HAP-1 (cell line): ENCODE measurements around the gene COL8A2.

Experiments used
- DNase-seq, 2 experiments: peaks; one replicate each; pipeline ENCODE4 v3.0.0-alpha.2; 2016 to 2020; ENCODE audit warnings: low spot score in 2 of 2
- H3K27me3 ChIP-seq: fragments of 250-450 bp; sonication (Bioruptor Pico); 2 replicates; pipeline ENCODE4 v1.5.1; 2020; ENCODE audit warnings: low read depth, mild to moderate bottlenecking, moderate library complexity
- H3K36me3 ChIP-seq: fragments of 250-450 bp; sonication (Bioruptor Pico); replicated peaks from 2 replicates; pipeline ENCODE4 v1.5.1; 2020; ENCODE audit warnings: mild to moderate bottlenecking
- H3K4me1 ChIP-seq: fragments of 250-450 bp; sonication (Bioruptor Pico); 2 replicates; pipeline ENCODE4 v1.5.1; 2020; ENCODE audit warnings: mild to moderate bottlenecking
- H3K4me3 ChIP-seq: fragments of 250-450 bp; sonication (Bioruptor Pico); 2 replicates; pipeline ENCODE4 v1.5.1; 2020; ENCODE audit warnings: mild to moderate bottlenecking, moderate library complexity
- H3K9me3 ChIP-seq: fragments of 250-450 bp; sonication (Bioruptor Pico); 2 replicates; pipeline ENCODE4 v1.5.1; 2020; ENCODE audit warnings: mild to moderate bottlenecking, moderate library complexity
- in situ Hi-C: fragments of 300-500 bp; cut with MboI; formaldehyde crosslinking; loops from 3 replicates; pipeline ENCODE4 v1.14.3; 2020; ENCODE audit warnings: low sequenced_read_pairs, inconsistent platforms, mixed read lengths

Gene COL8A2

GRCh38 chr1:36154335-36154734, 29.3 kb upstream of the COL8A2 start:
- H3K4me3 ChIP-seq = no peak overlapping the region
- in situ Hi-C loops = loop anchor here (5.0 kb wide), 1 partner anchor 133 kb away; no protein-coding TSS in a partner anchor
- DNase-seq = no peak
- H3K9me3 ChIP-seq = no peaks in the 10 kb centered on the region
- H3K4me1 ChIP-seq = peaks cover 30% of the 10 kb centered on the region
- H3K36me3 ChIP-seq = peaks cover 3% of the 10 kb centered on the region; the same call in 1 of the 2 replicates
- no peaks in the 10 kb centered on the region for H3K27me3 ChIP-seq

DNA sequence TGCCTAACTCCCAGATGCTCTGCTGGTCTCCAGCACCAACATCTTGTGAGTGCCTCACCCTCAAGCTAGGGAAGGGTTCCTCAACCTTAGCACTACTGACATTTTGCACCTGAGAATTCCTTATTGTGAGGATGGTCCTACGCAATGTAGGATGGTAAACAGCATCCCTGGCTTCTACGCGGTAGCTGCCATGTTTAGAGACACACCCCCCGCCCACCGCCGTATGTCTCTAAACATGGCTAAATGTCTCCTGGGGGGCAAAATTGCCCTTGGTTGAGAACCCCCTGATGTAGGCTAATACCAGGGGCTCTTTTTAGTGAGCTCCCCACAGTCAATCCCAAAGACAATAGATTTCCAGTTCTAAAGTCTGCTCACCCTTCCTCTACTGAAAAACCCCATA, 28.5 kb upstream of the COL8A2 start:
- Histone ChIP-seq H3K36me3 (0 out of 2 replicates have a peak, but pooled peaks cover 3% of the 10 kb centered on the region), H3K9me3 (no peaks in the 10 kb centered on the region), H3K4me1 (peaks cover 30% of the 10 kb centered on the region), H3K27me3 (no peaks in the 10 kb centered on the region), H3K4me3 (no peak overlapping the region)
- in situ Hi-C loops = loop anchor here (5.0 kb wide), 1 partner anchor 134 kb away; no protein-coding TSS in a partner anchor
- no peak for DNase-seq

GRCh38 chr1:36151845-36152203, 26.8 kb upstream of the COL8A2 start:
- peaks cover 21% of the 10 kb centered on the region for H3K4me1 ChIP-seq
- no peak overlapping the region for H3K4me3 ChIP-seq
- H3K36me3 ChIP-seq = 0 out of 2 replicates have a peak, but pooled peaks cover 3% of the 10 kb centered on the region
- no peak for DNase-seq
- H3K9me3 ChIP-seq = no peaks in the 10 kb centered on the region
- H3K27me3 ChIP-seq = no peaks in the 10 kb centered on the region
- in situ Hi-C loops = loop anchor here (5.0 kb wide), 1 partner anchor 135 kb away; no protein-coding TSS in a partner anchor

- no peak overlapping the region for H3K4me3 ChIP-seq
- peaks cover 21% of the 10 kb centered on the region for H3K4me1 ChIP-seq
- H3K36me3 ChIP-seq = 0 out of 2 replicates have a peak, but pooled peaks cover 5% of the 10 kb centered on the region
- no peak for DNase-seq
- in situ Hi-C loops = loop anchor here (5.0 kb wide), 1 partner anchor 136 kb away; no protein-coding TSS in a partner anchor
- no peaks in the 10 kb centered on the region for H3K27me3 ChIP-seq
- H3K9me3 ChIP-seq = no peaks in the 10 kb centered on the region
These were observed 26.3 kb upstream of the COL8A2 start for GRCh38 chr1:36151134-36151844.

GRCh38 chr1:36150296-36151133, 25.5 kb upstream of the COL8A2 start:
- H3K9me3 ChIP-seq = no peaks in the 10 kb centered on the region
- in situ Hi-C loops = loop anchor here (5.0 kb wide), 1 partner anchor 137 kb away; no protein-coding TSS in a partner anchor
- H3K4me1 ChIP-seq = peaks cover 21% of the 10 kb centered on the region
- no peaks in the 10 kb centered on the region for H3K27me3 ChIP-seq
- peak; percentile 93 to 96 for DNase-seq
- H3K4me3 ChIP-seq = no peak overlapping the region
- H3K36me3 ChIP-seq = 0 out of 2 replicates have a peak, but pooled peaks cover 2% of the 10 kb centered on the region

DNA sequence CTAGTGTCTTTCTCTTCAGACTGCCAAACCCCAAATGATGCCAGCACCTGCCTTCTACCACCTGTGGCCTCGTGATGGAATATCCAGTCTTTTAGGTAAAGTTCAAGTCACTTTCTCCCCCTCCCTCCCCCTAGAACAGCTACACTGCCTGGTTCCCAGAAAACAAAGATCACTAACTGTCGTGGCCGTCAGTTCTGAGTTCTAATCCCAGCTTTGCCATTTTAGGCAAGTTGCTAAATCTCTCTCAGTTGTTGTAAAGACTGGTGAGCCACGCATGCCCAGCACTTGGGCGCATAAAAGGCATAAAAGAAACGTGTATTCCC, 24.9 kb upstream of the COL8A2 start:
- Histone ChIP-seq H3K4me3 (peak overlapping the region; percentile 5), H3K27me3 (no peaks in the 10 kb centered on the region), H3K4me1 (peaks cover 18% of the 10 kb centered on the region), H3K9me3 (no peaks in the 10 kb centered on the region), H3K36me3 (0 out of 2 replicates have a peak, but pooled peaks cover 2% of the 10 kb centered on the region)
- in situ Hi-C loops = loop anchor here (5.0 kb wide), 1 partner anchor 137 kb away; no protein-coding TSS in a partner anchor
- DNase-seq = no peak

DNA sequence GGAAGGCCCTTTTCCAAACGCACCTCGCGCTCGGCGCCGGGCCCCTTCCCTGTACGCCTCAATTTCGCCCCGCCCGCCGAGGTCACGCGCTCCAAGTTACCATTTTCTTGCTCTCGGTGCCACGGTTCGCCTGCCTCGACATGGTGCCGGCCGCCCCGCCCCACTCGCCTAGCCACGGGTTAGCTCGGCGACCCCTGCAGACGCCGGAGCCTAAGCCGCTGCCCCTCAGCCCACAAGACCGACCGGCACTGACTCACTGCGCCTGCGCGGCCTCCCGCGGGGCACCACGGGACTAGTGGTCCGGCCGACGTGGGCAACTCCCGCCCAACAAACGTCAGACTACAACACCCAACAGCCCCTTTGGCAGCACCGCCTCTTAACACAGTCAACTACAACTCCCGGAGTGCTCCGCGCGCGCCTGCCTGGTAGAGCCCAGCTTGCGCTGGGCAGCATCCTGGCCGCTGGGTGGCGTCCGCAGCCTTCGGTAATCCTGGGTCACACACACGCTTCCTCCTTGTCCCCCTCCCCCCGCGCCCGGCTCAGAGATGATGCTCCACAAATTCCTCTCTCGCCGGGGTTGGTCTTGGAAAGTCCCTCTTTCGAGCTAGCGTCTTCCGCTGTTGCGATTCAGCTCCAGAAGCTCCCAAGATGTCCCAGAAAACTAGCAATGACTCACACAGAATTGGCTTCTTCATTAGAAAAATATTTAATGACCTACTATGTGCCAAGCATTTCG, 24.4 kb upstream of the COL8A2 start, which contains the start of gene TRAPPC3:
TSS of gene TRAPPC3 (minus strand) at position 250 of the 736 bp plus-strand sequence. CDS start at position 142, 108 bp downstream.
- DNase-seq = peak; percentile 100
- no peaks in the 10 kb centered on the region for H3K27me3 ChIP-seq
- 0 out of 2 replicates have a peak, but pooled peaks cover 2% of the 10 kb centered on the region for H3K36me3 ChIP-seq
- H3K4me3 ChIP-seq = peak within 1 kb of the TSS; percentile 58
- in situ Hi-C loops = no loop called here
- peaks cover 18% of the 10 kb centered on the region for H3K4me1 ChIP-seq
- no peaks in the 10 kb centered on the region for H3K9me3 ChIP-seq

GRCh38 chr1:36148821-36149236, 23.8 kb upstream of the COL8A2 start:
- 0 out of 2 replicates have a peak, but pooled peaks cover 2% of the 10 kb centered on the region for H3K36me3 ChIP-seq
- H3K9me3 ChIP-seq = no peaks in the 10 kb centered on the region
- H3K27me3 ChIP-seq = no peaks in the 10 kb centered on the region
- H3K4me1 ChIP-seq = peaks cover 18% of the 10 kb centered on the region
- in situ Hi-C loops = no loop called here
- DNase-seq = no peak
- peak overlapping the region; percentile 58 for H3K4me3 ChIP-seq

DNA sequence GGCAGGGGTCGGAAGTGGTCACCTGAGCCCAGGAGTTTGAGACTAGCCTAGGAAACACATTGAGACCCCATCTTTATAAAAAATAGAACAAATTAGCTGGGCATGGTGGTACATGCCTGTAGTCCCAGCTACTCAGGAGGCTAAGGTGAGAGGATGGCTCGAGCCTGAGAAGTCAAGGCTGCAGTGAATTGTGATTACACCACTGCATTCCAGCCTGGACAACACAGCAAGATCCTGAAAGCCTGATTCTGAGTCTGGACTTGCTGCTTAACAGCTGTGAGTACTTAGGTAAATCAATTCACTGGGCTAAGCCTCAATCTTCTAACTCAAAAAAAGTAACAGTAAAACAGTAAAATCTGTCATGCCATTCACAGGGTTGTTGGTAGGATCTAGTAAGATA, 19.4 kb upstream of the COL8A2 start:
- in situ Hi-C loops = no loop called here
- Histone ChIP-seq H3K36me3 (peaks cover 11% of the 10 kb centered on the region; the same call in 1 of the 2 replicates), H3K4me3 (no peak overlapping the region), H3K4me1 (no peaks in the 10 kb centered on the region), H3K9me3 (no peaks in the 10 kb centered on the region), H3K27me3 (no peaks in the 10 kb centered on the region)
- DNase-seq = no peak

GRCh38 chr1:36143424-36143823, 18.4 kb upstream of the COL8A2 start:
- in situ Hi-C loops = no loop called here
- H3K9me3 ChIP-seq = no peaks in the 10 kb centered on the region
- no peak overlapping the region for H3K4me3 ChIP-seq
- peaks cover 15% of the 10 kb centered on the region for H3K36me3 ChIP-seq
- no peaks in the 10 kb centered on the region for H3K27me3 ChIP-seq
- no peak for DNase-seq
- H3K4me1 ChIP-seq = no peaks in the 10 kb centered on the region

- peaks cover 24% of the 10 kb centered on the region for H3K36me3 ChIP-seq
- H3K27me3 ChIP-seq = no peaks in the 10 kb centered on the region
- no peaks in the 10 kb centered on the region for H3K4me1 ChIP-seq
- no peak overlapping the region for H3K4me3 ChIP-seq
- in situ Hi-C loops = no loop called here
- DNase-seq = no peak
- H3K9me3 ChIP-seq = no peaks in the 10 kb centered on the region
These were observed 17.1 kb upstream of the COL8A2 start for GRCh38 chr1:36142121-36142520.

DNA sequence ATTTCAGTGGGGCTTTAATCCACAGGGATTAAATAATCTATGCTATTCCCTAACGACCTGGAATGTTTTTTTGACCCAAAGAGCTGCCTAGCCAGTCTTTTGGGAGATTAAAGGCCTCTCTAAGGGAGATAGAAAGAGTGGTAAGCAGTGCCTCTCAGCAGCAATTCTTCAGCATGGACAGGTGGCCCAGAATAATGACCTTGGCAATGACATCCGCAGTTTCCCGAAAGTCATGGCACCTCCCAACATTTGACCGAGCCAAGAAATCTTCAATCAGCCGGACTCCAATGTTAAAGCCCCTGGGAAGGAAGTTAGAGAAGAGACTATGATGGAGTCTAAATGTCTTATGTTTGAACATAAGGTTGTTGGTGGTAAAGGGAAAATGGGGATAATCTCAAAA, 14.5 kb upstream of the COL8A2 start:
- DNase-seq = no peak
- Histone ChIP-seq H3K36me3 (peaks cover 31% of the 10 kb centered on the region), H3K9me3 (no peaks in the 10 kb centered on the region), H3K4me1 (no peaks in the 10 kb centered on the region), H3K4me3 (no peak overlapping the region), H3K27me3 (no peaks in the 10 kb centered on the region)
- in situ Hi-C loops = no loop called here

DNA sequence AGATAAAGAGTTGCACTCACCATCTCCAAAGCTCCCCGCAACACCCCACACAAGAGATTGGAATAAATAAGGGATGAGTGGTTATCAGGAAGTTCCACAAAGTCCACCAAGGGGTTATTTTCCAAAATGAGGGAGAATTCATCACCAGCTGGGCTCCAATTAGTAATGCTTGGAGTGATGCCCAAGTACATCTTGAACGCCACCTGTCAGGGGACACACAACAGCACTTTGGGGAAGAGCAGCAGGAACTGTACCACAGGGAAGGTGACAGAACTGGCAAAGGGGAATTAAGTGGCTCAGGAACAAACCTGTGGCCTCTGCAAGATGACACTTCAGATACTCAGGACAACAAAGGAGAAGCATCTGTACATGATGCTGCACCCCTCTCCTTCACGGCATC, 12.8 kb upstream of the COL8A2 start:
- H3K4me3 ChIP-seq = no peak overlapping the region
- H3K36me3 ChIP-seq = peaks cover 31% of the 10 kb centered on the region
- no peaks in the 10 kb centered on the region for H3K4me1 ChIP-seq
- no peak for DNase-seq
- H3K27me3 ChIP-seq = no peaks in the 10 kb centered on the region
- H3K9me3 ChIP-seq = no peaks in the 10 kb centered on the region
- in situ Hi-C loops = no loop called here
